Measurements from ENCODE around the gene WNK4. TPM values are rescaled to one million over a fixed set of nuclear protein-coding genes. Genes with fewer than 3 reads are reported as not detected.

The WNK4 gene
- total and polyA plus RNA-seq, 9 of the 15 experiments (the other 6 are each of a cell fraction or from before 2014, with no cell fraction given): 0.32 to 25.8 (median 4.5) TPM

DNA sequence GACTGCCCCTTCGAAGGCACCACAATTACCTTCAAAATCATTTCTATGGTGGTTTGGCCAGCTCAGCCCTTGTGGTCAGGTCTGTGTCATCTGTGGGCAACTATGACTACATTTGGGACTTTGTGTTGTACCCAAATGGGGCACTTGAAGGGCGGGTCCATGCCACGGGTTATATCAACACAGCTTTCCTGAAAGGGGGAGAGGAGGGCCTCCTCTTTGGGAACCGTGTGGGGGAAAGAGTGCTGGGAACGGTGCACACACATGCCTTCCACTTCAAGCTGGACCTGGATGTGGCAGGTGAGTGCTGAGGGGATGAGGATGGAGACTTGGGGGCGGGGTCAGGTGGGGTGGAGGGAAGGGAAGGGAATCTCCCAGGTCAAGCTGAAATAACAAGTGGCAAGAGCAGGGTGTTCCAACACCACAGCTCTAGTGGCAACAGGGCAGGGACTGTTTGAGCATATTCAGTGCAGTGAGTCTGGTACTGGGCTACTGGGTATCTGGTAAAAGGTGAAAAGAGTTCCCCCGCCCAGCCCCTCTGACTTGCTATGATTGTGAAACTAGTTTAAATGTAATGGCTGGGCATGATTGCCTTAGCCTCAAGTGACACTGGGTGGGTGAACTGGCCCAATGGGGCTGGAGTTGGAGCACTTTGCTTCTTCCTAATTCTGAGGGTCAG lies 65.6 kb downstream of the WNK4 start:
- POLR2A ChIA-PET: interaction anchor here (0.6 to 1.8 kb wide), 7 partner anchors 9 to 103 kb away, joined by 3 to 6 read pairs (median 4); no protein-coding TSS in a partner anchor
- Histone ChIP-seq H3K4me1 (replicated peaks in 1 of 2; ENCODE audit: control insufficient read depth in 2 of 2, insufficient read depth in 2 of 2, low read length in 2 of 2) (peaks cover 3 to 10% of the 10 kb centered on the region in 2 experiments; a peak in 3 of 5 replicates), H3K4me2 (ENCODE audit: insufficient read depth, low read length) (no peak overlapping the region), H2AFZ (ENCODE audit: low read depth, low read length) (no peak overlapping the region), H3K9me3 (replicated peaks; ENCODE audit: control insufficient read depth, insufficient read depth, low read depth, low read length) (no peaks in the 10 kb centered on the region), H3K36me3 (ENCODE audit: control insufficient read depth, insufficient read depth, low read length) (peaks cover 48% of the 10 kb centered on the region), H3K9ac (ENCODE audit: insufficient read depth in 1 of 2, low read depth in 2 of 2, low read length in 2 of 2) (no peak overlapping the region), H3K27ac (ENCODE audit: extremely low read depth, low read depth, low read length) (no peak overlapping the region), H3K9me1 (ENCODE audit: control insufficient read depth, insufficient read depth, low read length) (no peaks in the 10 kb centered on the region), H3K27me3 (ENCODE audit: control insufficient read depth in 2 of 2, insufficient read depth in 2 of 2, low read length in 2 of 2) (no peaks in the 10 kb centered on the region), H4K20me1 (replicated peaks; ENCODE audit: control insufficient read depth, insufficient read depth, low read length) (0 out of 2 replicates have a peak, but pooled peaks cover 2% of the 10 kb centered on the region), H3K4me3 (no peak overlapping the region), H3K79me2 (ENCODE audit: control insufficient read depth, insufficient read depth, low read length) (no peaks in the 10 kb centered on the region; the same call in 2 of the 3 replicates)
- TF ChIP-seq ZNF407 (IDR thresholded peaks at IDR 0.05; ENCODE audit: low read depth) (no peak), EHMT2 (IDR thresholded peaks at IDR 0.05) (no peak), POLR2G (IDR thresholded peaks at IDR 0.05; ENCODE audit: low read depth, low read length) (peak; percentile 10; the same call in 1 of the 2 replicates), SMARCE1 (IDR thresholded peaks at IDR 0.05) (no peak)
- intact Hi-C loops (cut with micrococcal nuclease): no loop called here
- DNase-seq (ENCODE audit: extremely low read depth in 1 of 4, low spot score in 3 of 4) (no peak), FAIRE-seq (no peak), ATAC-seq (no peak)
- no TSS peak for BruUV-seq (replicated peaks)
- CTCF ChIA-PET (ENCODE audit: low intra/inter-chr PET ratio): interaction anchor here (1.1 to 4.7 kb wide), 2 partner anchors 87 to 92 kb away, joined by 3 to 37 read pairs; no protein-coding TSS in a partner anchor
- in situ Hi-C loops (cut with MboI): no loop called here
- WGBS (ENCODE audit: insufficient coverage, low coverage, missing lambda C conversion rate): 83% methylated on average over 6 of the region's 7 CpGs

Small RNAs within 50 kb of the gene (microRNA-seq; reads per million reads assigned to microRNA genes)
- not detected for gene MIR6781 (ENCODE audit: borderline microRNAs expressed)

Small RNAs within 50 kb of the gene (small RNA-seq; reads per million reads assigned to genes)
- gene HMGN2P15 (not detected), gene MIR6781 (not detected)

Other genes with a start within 250 kb of the WNK4 start
Only the 7 nearest of the 28 such genes appear.
- gene EZH1, start 35.6 kb upstream of the WNK4 start, total RNA-seq (2014; rRNA removed): 14.7 and 20.2 TPM in 2 replicates
- gene EZH1, start 35.6 kb upstream of the WNK4 start, total RNA-seq (2014; rRNA removed; fragmentation: Illumina TruSeq; extraction: Trizol): 22.7 and 26.3 TPM in 2 replicates
- gene EZH1, start 35.6 kb upstream of the WNK4 start, total RNA-seq (2015; rRNA removed; fragmentation: Illumina TruSeq; extraction: Trizol): 16.8 and 17.6 TPM in 2 replicates
- gene EZH1, start 35.6 kb upstream of the WNK4 start, total RNA-seq (2021): 22.9 and 23.8 TPM in 2 replicates
- gene EZH1, start 35.6 kb upstream of the WNK4 start, polyA plus RNA-seq (2011; rRNA removed): 34.7 and 37.3 TPM in 2 replicates
- 34.0 and 39.6 TPM in 2 replicates for gene EZH1, start 35.6 kb upstream of the WNK4 start, polyA plus RNA-seq (2014; fragmentation: Illumina TruSeq; extraction: Trizol)
- 10 to 100 TPM in 1 of 2 experiments, 1 to 10 TPM in 1; 8.6 to 15.3 TPM for gene EZH1, start 35.6 kb upstream of the WNK4 start, polyA plus RNA-seq (2014; fragmentation: Nextera tagmentation; extraction: Ambion mirVana)
- gene EZH1, start 35.6 kb upstream of the WNK4 start, polyA plus RNA-seq (2014; rRNA removed): 36.2 and 40.8 TPM in 2 replicates
- gene RAMP2, start 19.4 kb upstream of the WNK4 start, total RNA-seq (2014; rRNA removed): not detected in 2 replicates
- gene RAMP2, start 19.4 kb upstream of the WNK4 start, total RNA-seq (2014; rRNA removed; fragmentation: Illumina TruSeq; extraction: Trizol): not detected in 2 replicates
- gene RAMP2, start 19.4 kb upstream of the WNK4 start, total RNA-seq (2015; rRNA removed; fragmentation: Illumina TruSeq; extraction: Trizol): not detected in 2 replicates
- gene RAMP2, start 19.4 kb upstream of the WNK4 start, total RNA-seq (2021): not detected in 2 replicates
- gene RAMP2, start 19.4 kb upstream of the WNK4 start, polyA plus RNA-seq (2011; rRNA removed): not detected in 2 replicates
- not detected in 2 replicates for gene RAMP2, start 19.4 kb upstream of the WNK4 start, polyA plus RNA-seq (2014; fragmentation: Illumina TruSeq; extraction: Trizol)
- not detected for gene RAMP2, start 19.4 kb upstream of the WNK4 start, polyA plus RNA-seq (2014; fragmentation: Nextera tagmentation; extraction: Ambion mirVana)
- not detected in 2 replicates for gene RAMP2, start 19.4 kb upstream of the WNK4 start, polyA plus RNA-seq (2014; rRNA removed)
- gene VPS25, start 7.2 kb upstream of the WNK4 start, total RNA-seq (2014; rRNA removed): 131 and 139 TPM in 2 replicates
- 132 and 148 TPM in 2 replicates for gene VPS25, start 7.2 kb upstream of the WNK4 start, total RNA-seq (2014; rRNA removed; fragmentation: Illumina TruSeq; extraction: Trizol)
- gene VPS25, start 7.2 kb upstream of the WNK4 start, total RNA-seq (2015; rRNA removed; fragmentation: Illumina TruSeq; extraction: Trizol): 123 and 130 TPM in 2 replicates
- 131 TPM in 2 replicates for gene VPS25, start 7.2 kb upstream of the WNK4 start, total RNA-seq (2021)
- 210 and 280 TPM in 2 replicates for gene VPS25, start 7.2 kb upstream of the WNK4 start, polyA plus RNA-seq (2011; rRNA removed)
- 203 and 223 TPM in 2 replicates for gene VPS25, start 7.2 kb upstream of the WNK4 start, polyA plus RNA-seq (2014; fragmentation: Illumina TruSeq; extraction: Trizol)
- gene VPS25, start 7.2 kb upstream of the WNK4 start, polyA plus RNA-seq (2014; fragmentation: Nextera tagmentation; extraction: Ambion mirVana): 100 to 1,000 TPM; 292 to 352 TPM
- 178 and 180 TPM in 2 replicates for gene VPS25, start 7.2 kb upstream of the WNK4 start, polyA plus RNA-seq (2014; rRNA removed)
- 49.6 and 67.7 TPM in 2 replicates for gene COA3, start 18.1 kb downstream of the WNK4 start, total RNA-seq (2014; rRNA removed)
- gene COA3, start 18.1 kb downstream of the WNK4 start, total RNA-seq (2014; rRNA removed; fragmentation: Illumina TruSeq; extraction: Trizol): 50.0 and 52.5 TPM in 2 replicates
- gene COA3, start 18.1 kb downstream of the WNK4 start, total RNA-seq (2015; rRNA removed; fragmentation: Illumina TruSeq; extraction: Trizol): 60.9 and 65.9 TPM in 2 replicates
- gene COA3, start 18.1 kb downstream of the WNK4 start, total RNA-seq (2021): 53.4 and 56.3 TPM in 2 replicates
- 36.6 and 69.9 TPM in 2 replicates for gene COA3, start 18.1 kb downstream of the WNK4 start, polyA plus RNA-seq (2011; rRNA removed)
- gene COA3, start 18.1 kb downstream of the WNK4 start, polyA plus RNA-seq (2014; fragmentation: Illumina TruSeq; extraction: Trizol): 74.9 and 76.1 TPM in 2 replicates
- 100 to 1,000 TPM; 113 to 153 TPM for gene COA3, start 18.1 kb downstream of the WNK4 start, polyA plus RNA-seq (2014; fragmentation: Nextera tagmentation; extraction: Ambion mirVana)
- gene COA3, start 18.1 kb downstream of the WNK4 start, polyA plus RNA-seq (2014; rRNA removed): 61.4 and 74.4 TPM in 2 replicates
- gene CNTD1, start 18.3 kb downstream of the WNK4 start, total RNA-seq (2014; rRNA removed): 0.20 and 0.54 TPM in 2 replicates
- gene CNTD1, start 18.3 kb downstream of the WNK4 start, total RNA-seq (2014; rRNA removed; fragmentation: Illumina TruSeq; extraction: Trizol): 0.22 and 0.57 TPM in 2 replicates
- 0.23 TPM in 1 of 2 replicates, not detected in the other for gene CNTD1, start 18.3 kb downstream of the WNK4 start, total RNA-seq (2015; rRNA removed; fragmentation: Illumina TruSeq; extraction: Trizol)
- 0.20 TPM in 1 of 2 replicates, not detected in the other for gene CNTD1, start 18.3 kb downstream of the WNK4 start, total RNA-seq (2021)
- 0.22 and 0.59 TPM in 2 replicates for gene CNTD1, start 18.3 kb downstream of the WNK4 start, polyA plus RNA-seq (2011; rRNA removed)
- 0.27 and 0.48 TPM in 2 replicates for gene CNTD1, start 18.3 kb downstream of the WNK4 start, polyA plus RNA-seq (2014; fragmentation: Illumina TruSeq; extraction: Trizol)
- gene CNTD1, start 18.3 kb downstream of the WNK4 start, polyA plus RNA-seq (2014; fragmentation: Nextera tagmentation; extraction: Ambion mirVana): under 1 TPM; 0.74 to 0.86 TPM
- 0.07 and 0.12 TPM in 2 replicates for gene CNTD1, start 18.3 kb downstream of the WNK4 start, polyA plus RNA-seq (2014; rRNA removed)
- 81.1 and 81.7 TPM in 2 replicates for gene BECN1, start 43.7 kb downstream of the WNK4 start, total RNA-seq (2014; rRNA removed)
- gene BECN1, start 43.7 kb downstream of the WNK4 start, total RNA-seq (2014; rRNA removed; fragmentation: Illumina TruSeq; extraction: Trizol): 49.6 and 58.6 TPM in 2 replicates
- 48.1 and 52.7 TPM in 2 replicates for gene BECN1, start 43.7 kb downstream of the WNK4 start, total RNA-seq (2015; rRNA removed; fragmentation: Illumina TruSeq; extraction: Trizol)
- gene BECN1, start 43.7 kb downstream of the WNK4 start, total RNA-seq (2021): 52.3 and 57.3 TPM in 2 replicates
- gene BECN1, start 43.7 kb downstream of the WNK4 start, polyA plus RNA-seq (2011; rRNA removed): 34.1 and 55.9 TPM in 2 replicates
- 57.8 and 68.1 TPM in 2 replicates for gene BECN1, start 43.7 kb downstream of the WNK4 start, polyA plus RNA-seq (2014; fragmentation: Illumina TruSeq; extraction: Trizol)
- 10 to 100 TPM; 26.0 to 28.6 TPM for gene BECN1, start 43.7 kb downstream of the WNK4 start, polyA plus RNA-seq (2014; fragmentation: Nextera tagmentation; extraction: Ambion mirVana)
- 64.7 and 71.5 TPM in 2 replicates for gene BECN1, start 43.7 kb downstream of the WNK4 start, polyA plus RNA-seq (2014; rRNA removed)
- gene PSME3, start 52.8 kb downstream of the WNK4 start, total RNA-seq (2014; rRNA removed): 141 and 143 TPM in 2 replicates
- 137 and 145 TPM in 2 replicates for gene PSME3, start 52.8 kb downstream of the WNK4 start, total RNA-seq (2014; rRNA removed; fragmentation: Illumina TruSeq; extraction: Trizol)
- gene PSME3, start 52.8 kb downstream of the WNK4 start, total RNA-seq (2015; rRNA removed; fragmentation: Illumina TruSeq; extraction: Trizol): 128 and 131 TPM in 2 replicates
- 228 and 239 TPM in 2 replicates for gene PSME3, start 52.8 kb downstream of the WNK4 start, total RNA-seq (2021)
- 86.5 and 167 TPM in 2 replicates for gene PSME3, start 52.8 kb downstream of the WNK4 start, polyA plus RNA-seq (2011; rRNA removed)
- 272 and 275 TPM in 2 replicates for gene PSME3, start 52.8 kb downstream of the WNK4 start, polyA plus RNA-seq (2014; fragmentation: Illumina TruSeq; extraction: Trizol)
- 10 to 100 TPM; 31.2 to 43.2 TPM for gene PSME3, start 52.8 kb downstream of the WNK4 start, polyA plus RNA-seq (2014; fragmentation: Nextera tagmentation; extraction: Ambion mirVana)
- gene PSME3, start 52.8 kb downstream of the WNK4 start, polyA plus RNA-seq (2014; rRNA removed): 177 and 180 TPM in 2 replicates

All from K562 (cell line).